GM12874 (cell line): Measurements from ENCODE around the gene KPNA5.

Source experiments
- TF ChIP-seq, protein P1 (sequence below): IDR thresholded peaks from 2 replicates; pipeline ENCODE4 v1.5.1; 2011; ENCODE audit warnings: low read depth, mild to moderate bottlenecking, control low read depth, low read length, moderate library complexity; ENCODE audit not compliant: insufficient read depth

Gene KPNA5

DNA sequence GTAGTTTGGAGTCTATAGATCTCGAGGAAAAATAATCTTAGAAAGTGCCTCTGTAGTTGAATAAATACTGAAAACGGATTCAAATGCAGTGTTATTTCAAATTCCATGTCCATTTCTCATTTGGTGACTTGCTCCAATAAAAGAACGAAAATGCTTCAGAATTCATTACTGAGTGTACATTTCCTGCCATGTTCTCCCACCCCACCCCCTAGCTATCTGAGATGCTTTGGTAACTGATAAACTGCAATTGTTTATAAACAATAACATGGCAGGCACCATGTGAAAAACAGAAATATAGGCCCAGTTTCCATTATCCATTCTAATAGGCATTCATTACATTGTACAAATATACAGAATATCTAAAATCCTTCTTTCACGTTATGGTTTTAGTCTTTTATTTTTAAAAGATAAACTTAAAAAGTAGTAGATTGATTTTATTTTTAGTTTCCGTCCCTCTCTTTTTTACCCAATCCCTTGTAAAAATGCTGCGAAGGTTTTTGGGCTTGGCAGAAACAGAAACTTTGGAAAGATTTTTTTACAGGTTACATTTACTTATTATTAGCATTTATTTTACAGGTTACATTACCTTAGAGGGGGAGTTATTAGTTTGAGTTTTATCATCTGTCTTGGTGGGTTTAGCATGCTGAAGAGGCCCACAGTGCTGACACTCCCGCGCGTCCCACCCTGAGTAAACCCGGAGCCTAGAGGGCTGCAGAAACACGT is 83.1 kb downstream of the KPNA5 start:
- TF ChIP-seq, protein P1, sequence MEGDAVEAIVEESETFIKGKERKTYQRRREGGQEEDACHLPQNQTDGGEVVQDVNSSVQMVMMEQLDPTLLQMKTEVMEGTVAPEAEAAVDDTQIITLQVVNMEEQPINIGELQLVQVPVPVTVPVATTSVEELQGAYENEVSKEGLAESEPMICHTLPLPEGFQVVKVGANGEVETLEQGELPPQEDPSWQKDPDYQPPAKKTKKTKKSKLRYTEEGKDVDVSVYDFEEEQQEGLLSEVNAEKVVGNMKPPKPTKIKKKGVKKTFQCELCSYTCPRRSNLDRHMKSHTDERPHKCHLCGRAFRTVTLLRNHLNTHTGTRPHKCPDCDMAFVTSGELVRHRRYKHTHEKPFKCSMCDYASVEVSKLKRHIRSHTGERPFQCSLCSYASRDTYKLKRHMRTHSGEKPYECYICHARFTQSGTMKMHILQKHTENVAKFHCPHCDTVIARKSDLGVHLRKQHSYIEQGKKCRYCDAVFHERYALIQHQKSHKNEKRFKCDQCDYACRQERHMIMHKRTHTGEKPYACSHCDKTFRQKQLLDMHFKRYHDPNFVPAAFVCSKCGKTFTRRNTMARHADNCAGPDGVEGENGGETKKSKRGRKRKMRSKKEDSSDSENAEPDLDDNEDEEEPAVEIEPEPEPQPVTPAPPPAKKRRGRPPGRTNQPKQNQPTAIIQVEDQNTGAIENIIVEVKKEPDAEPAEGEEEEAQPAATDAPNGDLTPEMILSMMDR = no peak

DNA sequence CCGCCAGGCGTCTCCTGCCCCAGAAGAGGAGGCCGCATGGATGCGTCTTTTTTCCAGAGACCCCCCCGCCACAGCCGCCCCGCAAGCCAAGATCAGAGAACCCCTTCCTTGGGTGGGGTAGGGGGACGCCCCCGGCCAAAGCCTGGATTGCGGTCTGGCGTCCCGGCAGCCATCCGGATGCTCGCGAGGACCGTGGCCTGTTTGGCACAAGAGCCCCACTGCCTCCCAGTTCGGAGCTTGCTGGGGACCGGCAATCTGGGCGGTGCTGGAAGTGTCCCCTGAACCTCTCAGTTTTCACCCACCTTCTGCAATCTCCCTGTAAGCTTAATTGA is 83.6 kb downstream of the KPNA5 start:
- TF ChIP-seq, protein P1 = no peak

DNA sequence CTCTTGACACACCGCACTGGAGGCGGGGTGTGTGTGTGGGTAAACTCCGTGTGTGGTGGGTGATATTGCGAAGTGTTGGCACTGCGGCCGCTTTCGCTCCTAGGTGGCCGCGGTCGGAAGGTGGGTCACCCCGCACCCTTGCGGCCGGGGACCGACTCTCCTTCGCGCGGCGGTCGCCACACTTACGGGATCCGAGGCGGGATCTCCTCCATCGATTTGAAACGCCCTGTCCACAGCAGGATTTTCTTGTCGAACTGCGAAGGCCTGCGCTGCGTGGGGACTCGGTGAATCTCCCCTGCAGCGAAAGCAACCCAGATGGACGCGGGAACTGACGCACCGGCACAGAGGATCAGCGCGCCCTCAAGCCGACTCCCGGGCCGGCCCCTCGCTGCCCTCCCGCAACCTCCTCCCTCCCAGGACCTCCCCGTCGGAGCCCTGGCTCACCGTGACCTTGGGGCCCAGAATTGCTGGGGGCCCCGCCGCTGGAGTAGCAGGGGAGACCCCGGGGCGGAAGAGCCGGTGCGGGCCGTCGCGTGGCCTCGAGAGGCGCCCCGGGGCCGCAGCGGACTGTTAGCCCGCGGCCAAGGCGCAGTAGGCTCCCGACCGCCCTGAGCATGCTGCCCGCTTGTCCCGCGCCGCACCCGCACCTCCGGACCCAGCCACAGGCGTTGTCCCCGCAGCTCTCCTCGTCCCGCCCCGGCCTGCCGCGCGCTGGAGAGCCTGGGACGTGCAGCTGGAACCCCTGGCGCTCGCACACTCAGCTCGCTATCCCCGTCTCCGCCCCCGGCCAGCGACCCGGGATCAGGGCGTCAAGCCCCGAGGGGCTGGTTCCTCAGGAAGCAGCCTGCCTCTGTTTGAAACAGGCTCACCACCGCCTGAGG is 84.2 kb downstream of the KPNA5 start, which contains the start of gene FAM162B:
Gene FAM162B, minus strand, starts transcription at position 759 of the 881 bp plus-strand sequence. Its CDS starts 143 bp downstream, at position 616.
- TF ChIP-seq, protein P1 = no peak

DNA sequence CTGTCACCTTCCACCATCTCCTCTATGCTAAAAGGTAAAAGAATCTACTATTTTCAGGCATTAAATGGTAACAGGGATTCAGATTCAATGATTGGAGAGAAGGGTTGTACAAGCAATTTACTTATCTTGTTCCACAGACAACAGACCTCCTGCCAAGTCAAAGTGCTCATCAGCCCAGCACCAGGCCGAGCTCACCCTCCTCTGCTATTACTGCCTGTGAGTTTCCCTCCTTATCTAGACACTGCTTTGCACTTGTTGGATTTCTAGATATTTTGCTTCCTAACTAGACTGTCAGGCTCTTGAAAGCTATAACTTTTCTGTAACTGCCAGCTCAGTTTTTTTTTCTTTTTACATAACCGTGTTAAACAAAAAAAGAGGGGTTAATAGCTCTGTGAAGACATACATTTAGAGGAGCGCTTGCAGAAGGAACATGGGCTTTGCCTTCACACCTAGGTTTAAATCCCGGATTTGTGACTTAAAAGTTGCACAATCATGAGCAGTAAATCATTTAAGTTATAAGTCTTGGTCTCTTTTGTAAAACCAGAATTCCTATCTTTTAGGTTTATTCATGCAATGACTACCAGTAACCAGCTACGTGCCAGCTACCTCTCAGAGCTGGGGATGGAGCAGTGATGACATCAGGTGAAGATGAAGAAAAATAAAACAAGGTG is 85.6 kb downstream of the KPNA5 start:
- TF ChIP-seq, protein P1 = no peak

DNA sequence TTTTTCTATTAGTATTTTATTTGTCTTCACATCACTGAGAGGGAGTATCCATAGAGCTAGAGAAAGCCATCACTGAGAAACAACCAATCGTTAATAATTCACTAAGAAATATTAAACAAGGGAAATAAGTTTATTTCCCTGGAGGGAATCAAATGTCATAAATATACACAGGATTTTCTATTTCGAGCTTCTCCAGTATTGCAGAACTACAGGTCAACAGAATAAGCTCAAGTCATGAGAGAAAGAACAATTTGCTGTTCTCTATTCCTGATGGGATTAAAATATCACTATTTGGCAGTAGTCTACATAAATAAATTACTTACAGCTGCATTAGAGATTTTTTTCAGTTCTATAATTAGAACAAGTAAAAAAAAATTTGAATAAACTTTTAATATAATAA is 86.7 kb downstream of the KPNA5 start:
- TF ChIP-seq, protein P1 = no peak

DNA sequence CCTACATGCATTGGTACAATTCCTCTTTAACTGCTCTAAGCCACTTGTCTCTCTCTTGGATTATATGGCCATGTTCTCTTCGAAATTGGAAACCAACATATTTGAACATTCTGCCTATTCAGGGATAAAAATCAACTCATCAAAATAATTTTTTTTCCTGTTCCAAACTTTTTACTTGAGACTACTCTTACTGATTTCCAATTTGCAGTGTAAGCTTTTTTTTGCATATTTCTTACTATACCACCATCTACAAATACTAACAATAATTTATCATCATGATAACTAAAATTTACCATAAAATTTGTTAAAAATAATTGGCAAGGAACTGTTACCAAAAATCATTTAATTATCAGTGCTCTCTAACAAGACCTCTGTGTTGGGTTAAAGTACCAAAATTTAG is 91.4 kb downstream of the KPNA5 start:
- TF ChIP-seq, protein P1 = no peak

DNA sequence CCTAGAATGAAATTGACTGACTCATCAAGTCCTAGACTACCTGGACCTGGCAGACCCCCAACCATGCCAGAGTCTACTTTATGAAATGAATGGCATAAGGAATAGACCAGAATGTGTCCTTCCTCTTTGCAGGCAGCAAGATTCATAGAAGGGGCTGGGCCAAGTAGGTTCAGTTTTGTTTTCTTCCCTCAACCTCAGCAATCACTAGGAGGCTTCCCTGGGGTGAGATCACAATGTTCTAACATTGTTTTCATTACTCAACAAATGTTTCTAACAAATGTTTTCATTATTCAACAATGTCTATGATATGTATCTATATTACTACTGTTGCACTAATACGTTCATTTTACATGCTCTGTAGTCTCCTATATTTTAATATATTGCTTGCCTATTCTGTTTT is 92.9 kb downstream of the KPNA5 start:
- TF ChIP-seq, protein P1 = no peak
